C4-2B (cell line): ENCODE data around the gene NPIPB2.
"Not testable (repeated sequence)": the region's sequence is repeated elsewhere in the genome, so short reads cannot be mapped to it uniquely, and the experiment has no call there.

Source experiments
- ZFX ChIP-seq: fragments of 450-650 bp; IDR thresholded peaks from 2 replicates; pipeline ENCODE4 v1.6.1; 2017
- TF ChIP-seq, protein P1 (sequence below): fragments of 450-650 bp; conservative IDR thresholded peaks from 2 replicates; pipeline ENCODE4 v1.5.1; 2017; ENCODE audit warnings: mild to moderate bottlenecking

- TF ChIP-seq, protein P1, sequence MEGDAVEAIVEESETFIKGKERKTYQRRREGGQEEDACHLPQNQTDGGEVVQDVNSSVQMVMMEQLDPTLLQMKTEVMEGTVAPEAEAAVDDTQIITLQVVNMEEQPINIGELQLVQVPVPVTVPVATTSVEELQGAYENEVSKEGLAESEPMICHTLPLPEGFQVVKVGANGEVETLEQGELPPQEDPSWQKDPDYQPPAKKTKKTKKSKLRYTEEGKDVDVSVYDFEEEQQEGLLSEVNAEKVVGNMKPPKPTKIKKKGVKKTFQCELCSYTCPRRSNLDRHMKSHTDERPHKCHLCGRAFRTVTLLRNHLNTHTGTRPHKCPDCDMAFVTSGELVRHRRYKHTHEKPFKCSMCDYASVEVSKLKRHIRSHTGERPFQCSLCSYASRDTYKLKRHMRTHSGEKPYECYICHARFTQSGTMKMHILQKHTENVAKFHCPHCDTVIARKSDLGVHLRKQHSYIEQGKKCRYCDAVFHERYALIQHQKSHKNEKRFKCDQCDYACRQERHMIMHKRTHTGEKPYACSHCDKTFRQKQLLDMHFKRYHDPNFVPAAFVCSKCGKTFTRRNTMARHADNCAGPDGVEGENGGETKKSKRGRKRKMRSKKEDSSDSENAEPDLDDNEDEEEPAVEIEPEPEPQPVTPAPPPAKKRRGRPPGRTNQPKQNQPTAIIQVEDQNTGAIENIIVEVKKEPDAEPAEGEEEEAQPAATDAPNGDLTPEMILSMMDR = not testable (repeated sequence)
- not testable (repeated sequence) for TF ChIP-seq ZFX
Observed at GRCh38 chr16:11941945-11942344, at the start of gene NPIPB2.
